ENCODE data around the gene RPL22. TPM values are rescaled to one million over a fixed set of nuclear protein-coding genes. Genes with fewer than 3 reads are reported as not detected.

The RPL22 gene
- polyA plus RNA-seq, 3 donors: 62.6 to 97.2 (median 65.6) TPM

DNA sequence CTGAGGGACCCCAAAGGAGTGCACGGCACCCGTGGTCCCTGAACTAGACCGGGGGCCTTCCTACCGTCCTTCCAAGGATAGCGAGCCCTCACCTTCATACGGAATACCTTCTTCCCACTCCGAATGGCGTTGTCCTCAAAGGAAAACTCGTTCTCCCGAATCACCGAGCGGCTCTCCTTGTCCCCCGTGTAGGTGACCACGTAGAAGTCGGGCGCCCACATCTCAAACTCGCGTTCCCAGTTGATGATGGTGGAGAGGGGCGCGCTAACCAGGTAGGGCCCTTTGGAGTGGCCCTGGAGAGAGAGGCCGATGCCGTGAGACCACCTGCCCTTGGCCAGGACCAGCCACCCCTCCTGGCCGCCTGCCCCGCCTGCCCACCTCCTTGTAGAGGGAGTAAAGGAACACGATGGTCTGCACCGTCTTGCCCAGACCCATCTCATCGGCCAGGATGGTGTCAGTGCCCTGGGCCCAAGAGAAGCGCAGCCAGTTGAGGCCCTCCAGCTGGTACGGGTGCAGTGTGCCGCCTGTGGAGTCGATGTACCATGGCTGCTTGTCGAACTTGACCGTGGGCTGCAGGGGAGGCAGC lies 57.3 kb downstream of the RPL22 start:
- H3K79me2 ChIP-seq (ENCODE audit: insufficient read depth, low read length): no peaks in the 10 kb centered on the region
- no peak for TF ChIP-seq CTCF (IDR thresholded peaks at IDR 0.05)
- H2AFZ ChIP-seq (ENCODE audit: insufficient read depth, low read depth, low read length, poor library complexity, severe bottlenecking): no peak overlapping the region
- no peak overlapping the region for H3K4me2 ChIP-seq (replicated peaks; ENCODE audit: extremely low read depth, low read length, poor library complexity, severe bottlenecking)
- H3K36me3 ChIP-seq (replicated peaks in 1 of 2; ENCODE audit: control insufficient read depth in 1 of 2, insufficient read depth in 2 of 2, low read length in 2 of 2): no peaks in the 10 kb centered on the region
- no peak for DNase-seq
- Mint-ChIP-seq H3K9me3 (no peaks in the 10 kb centered on the region), H3K4me1 (no peaks in the 10 kb centered on the region), H3K27me3 (ENCODE audit: low read depth in 3 of 3) (peaks cover 3 to 6% (median 5%) of the 10 kb centered on the region in 3 donors), H3K27ac (no peak overlapping the region), H3K36me3 (no peaks in the 10 kb centered on the region), H3K4me3 (no peak overlapping the region)
- no peaks in the 10 kb centered on the region for H3K4me1 ChIP-seq (ENCODE audit: control insufficient read depth in 1 of 2, insufficient read depth in 2 of 2, low read length in 2 of 2)
- intact Hi-C loops (cut with micrococcal nuclease): no loop called here
- no peaks in the 10 kb centered on the region for H3K27me3 ChIP-seq (ENCODE audit: control insufficient read depth in 2 of 2, insufficient read depth in 2 of 2, low read length in 2 of 2)
- H3K4me3 ChIP-seq (replicated peaks in 1 of 3; ENCODE audit: low read depth in 2 of 3, low read length in 3 of 3): no peak overlapping the region
- 96% methylated on average over 31 of the region's 33 CpGs for WGBS (ENCODE audit: insufficient coverage)
- H3K9me3 ChIP-seq (replicated peaks in 1 of 2; ENCODE audit: control insufficient read depth in 1 of 2, insufficient read depth in 1 of 2, low read length in 2 of 2): no peaks in the 10 kb centered on the region
- H3K27ac ChIP-seq (ENCODE audit: low read depth in 1 of 2, low read length in 2 of 2): no peak overlapping the region
- H4K20me1 ChIP-seq (ENCODE audit: insufficient read depth, low read length): no peaks in the 10 kb centered on the region
- no peak overlapping the region for H3K9ac ChIP-seq (ENCODE audit: insufficient read depth, low read length, poor library complexity, severe bottlenecking)

DNA sequence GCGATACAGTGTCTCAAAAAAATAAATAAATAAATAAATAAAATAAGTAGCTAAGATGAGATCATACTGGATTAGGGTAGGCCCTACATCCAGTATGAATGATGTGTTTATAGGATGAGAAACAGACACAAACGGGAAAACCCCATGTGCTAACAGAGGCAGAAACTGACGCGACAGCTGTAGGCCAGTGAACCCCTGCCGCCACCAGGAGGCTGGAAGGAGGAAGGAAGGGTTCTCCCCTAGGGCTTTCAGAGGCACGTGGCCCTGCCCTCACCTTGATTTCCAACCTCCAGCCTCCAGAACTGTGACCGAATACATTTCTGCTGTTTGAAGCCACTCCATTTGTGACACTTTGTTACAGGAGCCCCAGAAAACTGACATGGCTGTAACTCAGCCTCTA lies 57.8 kb downstream of the RPL22 start:
- no peak overlapping the region for H3K4me3 Mint-ChIP-seq
- intact Hi-C loops (cut with micrococcal nuclease): no loop called here
- peak in 1 of 3 donors; percentile 15 for DNase-seq

More for the DNA sequence above, 57.8 kb downstream of the RPL22 start:
- H3K27ac ChIP-seq (ENCODE audit: low read depth in 1 of 2, low read length in 2 of 2): no peak overlapping the region
- WGBS (ENCODE audit: insufficient coverage): 28% methylated on average over 2 of the region's 7 CpGs
- H3K9ac ChIP-seq (ENCODE audit: insufficient read depth, low read length, poor library complexity, severe bottlenecking): no peak overlapping the region
- H3K9me3 Mint-ChIP-seq: no peaks in the 10 kb centered on the region
- no peaks in the 10 kb centered on the region for H3K36me3 Mint-ChIP-seq
- peaks cover 1 to 6% (median 3%) of the 10 kb centered on the region in 3 donors for H3K27me3 Mint-ChIP-seq (ENCODE audit: low read depth in 3 of 3)
- H3K27ac Mint-ChIP-seq: no peak overlapping the region
- H3K27me3 ChIP-seq (ENCODE audit: control insufficient read depth in 2 of 2, insufficient read depth in 2 of 2, low read length in 2 of 2): no peaks in the 10 kb centered on the region
- no peak overlapping the region for H3K4me2 ChIP-seq (replicated peaks; ENCODE audit: extremely low read depth, low read length, poor library complexity, severe bottlenecking)
- no peaks in the 10 kb centered on the region for H3K36me3 ChIP-seq (replicated peaks in 1 of 2; ENCODE audit: control insufficient read depth in 1 of 2, insufficient read depth in 2 of 2, low read length in 2 of 2)
- H3K79me2 ChIP-seq (ENCODE audit: insufficient read depth, low read length): no peaks in the 10 kb centered on the region
- H3K4me1 ChIP-seq (ENCODE audit: control insufficient read depth in 1 of 2, insufficient read depth in 2 of 2, low read length in 2 of 2): no peaks in the 10 kb centered on the region
- H4K20me1 ChIP-seq (ENCODE audit: insufficient read depth, low read length): no peaks in the 10 kb centered on the region
- no peaks in the 10 kb centered on the region for H3K4me1 Mint-ChIP-seq
- H3K4me3 ChIP-seq (replicated peaks in 1 of 3; ENCODE audit: low read depth in 2 of 3, low read length in 3 of 3): no peak overlapping the region
- no peak for TF ChIP-seq CTCF (IDR thresholded peaks at IDR 0.05)
- H2AFZ ChIP-seq (ENCODE audit: insufficient read depth, low read depth, low read length, poor library complexity, severe bottlenecking): no peak overlapping the region
- H3K9me3 ChIP-seq (replicated peaks in 1 of 2; ENCODE audit: control insufficient read depth in 1 of 2, insufficient read depth in 1 of 2, low read length in 2 of 2): no peaks in the 10 kb centered on the region
